Measurements from ENCODE around the gene HOXD13.
A peak's percentile ranks its signal among the peaks of the same experiment; 100 is the strongest.

The HOXD13 gene

GRCh38 chr2:176078541-176079284 lies 13.8 kb upstream of the HOXD13 start:
- Mint-ChIP-seq H3K4me1 (peaks cover 6% of the 10 kb centered on the region), H3K27ac (peak overlapping the region; percentile 82), H3K36me3 (peaks cover 23% of the 10 kb centered on the region), H3K9me3 (peaks cover 21% of the 10 kb centered on the region), H3K4me3 (no peak overlapping the region), H3K27me3 (peaks cover 63% of the 10 kb centered on the region)

DNA sequence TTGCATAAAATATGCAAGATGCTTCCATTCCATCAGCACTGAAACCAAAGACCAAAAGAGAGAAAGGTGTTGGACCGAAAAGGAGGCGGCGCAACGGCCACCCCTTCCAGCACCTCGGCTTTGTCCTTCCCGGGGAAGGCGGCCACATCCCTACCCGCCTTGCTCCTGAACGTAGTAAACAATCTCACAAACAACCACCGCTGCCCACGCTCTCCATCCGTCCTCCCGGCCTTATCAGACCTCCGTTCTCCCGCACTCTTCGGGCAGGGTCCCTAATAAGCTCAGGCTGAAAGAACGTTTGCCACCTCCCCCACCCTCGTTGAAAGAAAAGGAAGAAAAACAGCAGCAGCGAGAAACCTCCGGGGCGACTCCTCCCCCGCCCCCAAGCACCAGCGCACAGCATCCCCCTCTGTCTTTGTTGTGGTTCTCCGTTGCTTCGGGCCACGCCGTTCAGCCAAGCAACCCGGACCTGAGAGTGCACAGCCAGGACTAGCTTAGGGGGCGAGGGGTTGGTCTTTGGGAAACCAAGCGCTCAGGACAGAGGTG lies 13.2 kb upstream of the HOXD13 start:
- Mint-ChIP-seq H3K9me3 (peaks cover 25% of the 10 kb centered on the region), H3K36me3 (peaks cover 23% of the 10 kb centered on the region), H3K27ac (peak overlapping the region; percentile 78), H3K4me1 (peaks cover 6% of the 10 kb centered on the region), H3K27me3 (peaks cover 66% of the 10 kb centered on the region), H3K4me3 (peak overlapping the region; percentile 11)

- Mint-ChIP-seq H3K27me3 (peaks cover 67% of the 10 kb centered on the region), H3K36me3 (peaks cover 25% of the 10 kb centered on the region), H3K27ac (peak overlapping the region; percentile 78), H3K4me1 (peaks cover 6% of the 10 kb centered on the region), H3K9me3 (peaks cover 25% of the 10 kb centered on the region), H3K4me3 (no peak overlapping the region)
Observed at GRCh38 chr2:176079831-176080539, 12.5 kb upstream of the HOXD13 start.

GRCh38 chr2:176080540-176081375 lies 11.8 kb upstream of the HOXD13 start:
- Mint-ChIP-seq H3K27me3 (peaks cover 67% of the 10 kb centered on the region), H3K9me3 (peaks cover 22% of the 10 kb centered on the region), H3K27ac (peak overlapping the region; percentile 90), H3K4me1 (peaks cover 6% of the 10 kb centered on the region), H3K36me3 (peaks cover 24% of the 10 kb centered on the region), H3K4me3 (peak overlapping the region; percentile 39)

- peaks cover 65% of the 10 kb centered on the region for H3K27me3 Mint-ChIP-seq
- H3K4me3 Mint-ChIP-seq = peak overlapping the region; percentile 39
- peaks cover 16% of the 10 kb centered on the region for H3K9me3 Mint-ChIP-seq
Observed at GRCh38 chr2:176081376-176081836, 11.1 kb upstream of the HOXD13 start.

GRCh38 chr2:176081837-176082524 lies 10.5 kb upstream of the HOXD13 start:
- peaks cover 67% of the 10 kb centered on the region for H3K27me3 Mint-ChIP-seq
- H3K4me3 Mint-ChIP-seq = no peak overlapping the region
- peaks cover 15% of the 10 kb centered on the region for H3K9me3 Mint-ChIP-seq
- H3K36me3 Mint-ChIP-seq = peaks cover 26% of the 10 kb centered on the region
- H3K27ac Mint-ChIP-seq = peak overlapping the region; percentile 90
- peaks cover 6% of the 10 kb centered on the region for H3K4me1 Mint-ChIP-seq

More at GRCh38 chr2:176081376-176081836, 11.1 kb upstream of the HOXD13 start:
- Mint-ChIP-seq H3K4me1 (peaks cover 6% of the 10 kb centered on the region), H3K27ac (peak overlapping the region; percentile 90), H3K36me3 (peaks cover 25% of the 10 kb centered on the region)

- H3K27ac Mint-ChIP-seq = no peak overlapping the region
- peaks cover 16% of the 10 kb centered on the region for H3K9me3 Mint-ChIP-seq
- H3K27me3 Mint-ChIP-seq = peaks cover 67% of the 10 kb centered on the region
- no peak overlapping the region for H3K4me3 Mint-ChIP-seq
- H3K4me1 Mint-ChIP-seq = peaks cover 6% of the 10 kb centered on the region
- peaks cover 26% of the 10 kb centered on the region for H3K36me3 Mint-ChIP-seq
Observed at GRCh38 chr2:176082525-176082823, 10.0 kb upstream of the HOXD13 start.

DNA sequence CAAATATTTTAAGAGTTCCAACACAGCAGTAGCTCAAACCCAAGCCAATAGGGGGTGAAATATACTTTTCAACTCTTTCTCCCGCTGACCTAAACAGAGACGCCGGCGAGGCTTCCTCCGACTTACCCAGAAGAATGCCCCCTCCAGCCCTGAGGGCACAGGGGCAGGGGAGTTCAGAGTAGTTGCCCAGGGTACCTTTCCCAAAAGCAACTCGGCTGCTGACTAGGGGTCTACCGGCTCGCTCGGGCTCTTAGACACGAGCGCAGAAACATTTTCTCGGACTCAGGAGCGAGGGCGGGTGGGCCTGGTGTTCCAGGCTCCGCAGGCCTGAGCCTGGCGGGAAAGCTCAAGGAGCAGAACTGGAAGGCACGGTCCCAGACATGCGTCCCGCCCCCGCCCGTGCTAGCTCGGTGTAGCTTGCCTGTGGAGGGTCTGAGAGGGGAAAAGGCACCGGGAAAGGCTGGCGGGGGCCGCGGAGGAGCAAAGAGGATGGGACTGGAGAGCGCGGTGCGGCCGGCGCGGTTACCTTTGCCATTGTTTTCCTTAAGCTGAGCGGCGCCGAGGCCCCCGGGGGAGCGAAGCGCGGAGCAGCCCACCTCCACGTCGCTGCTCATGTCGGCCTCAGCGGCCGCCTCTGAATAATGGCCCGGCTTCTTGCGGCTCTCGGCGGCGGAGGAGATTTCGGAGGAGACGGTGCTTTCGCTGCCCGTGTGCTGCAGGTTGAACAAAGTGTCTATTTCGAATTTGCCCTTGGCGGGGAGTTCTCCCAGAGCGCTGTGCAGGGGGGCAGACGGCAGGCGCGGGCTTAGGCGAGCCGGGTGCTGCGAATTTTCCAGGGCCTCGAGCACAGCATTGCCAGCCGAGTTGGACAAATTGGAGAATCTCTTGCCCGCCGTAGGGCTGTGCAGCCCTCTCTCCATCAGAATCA lies 9.4 kb upstream of the HOXD13 start:
- H3K36me3 Mint-ChIP-seq = peaks cover 26% of the 10 kb centered on the region
- no peak overlapping the region for H3K4me3 Mint-ChIP-seq
- H3K4me1 Mint-ChIP-seq = peaks cover 6% of the 10 kb centered on the region
- H3K9me3 Mint-ChIP-seq = peaks cover 16% of the 10 kb centered on the region
- peaks cover 66% of the 10 kb centered on the region for H3K27me3 Mint-ChIP-seq
- H3K27ac Mint-ChIP-seq = peak overlapping the region; percentile 89

- peak within 1 kb of the TSS; percentile 89 for H3K27ac Mint-ChIP-seq
- no peak within 1 kb of the TSS for H3K4me3 Mint-ChIP-seq
Observed at GRCh38 chr2:176083796-176084261, 8.7 kb upstream of the HOXD13 start, which contains the start of gene EVX2. Gene EVX2 (minus strand): TSS chr2:176083962. CDS start chr2:176083776, 186 bp downstream.

DNA sequence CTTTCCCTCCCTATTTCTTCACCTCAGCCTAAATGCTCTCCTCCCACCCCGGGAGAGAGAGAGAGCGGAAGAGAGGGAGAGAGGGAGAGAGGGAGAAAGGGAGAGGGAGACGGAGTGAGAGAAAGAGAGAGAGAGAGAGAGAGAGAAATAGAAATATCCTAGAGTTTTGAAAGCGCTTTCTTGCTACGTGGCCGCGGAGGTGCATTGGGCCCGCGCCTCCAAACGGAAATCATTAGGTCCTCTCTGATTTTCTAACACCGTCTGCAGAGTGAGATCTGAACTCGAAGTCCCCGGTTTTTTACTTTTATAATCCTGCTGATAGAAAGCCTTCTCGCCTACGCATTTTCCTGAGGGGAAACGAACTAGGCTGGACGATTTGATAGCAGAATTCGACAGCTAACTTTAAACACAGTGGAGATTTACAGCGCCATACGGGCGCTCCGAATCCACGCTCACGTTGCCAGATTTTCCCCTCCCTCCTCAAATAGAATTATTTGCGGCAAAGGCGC lies 7.9 kb upstream of the HOXD13 start:
- H3K4me3 Mint-ChIP-seq = no peak overlapping the region
- peaks cover 14% of the 10 kb centered on the region for H3K36me3 Mint-ChIP-seq
- no peaks in the 10 kb centered on the region for H3K4me1 Mint-ChIP-seq
- peaks cover 60% of the 10 kb centered on the region for H3K27me3 Mint-ChIP-seq
- H3K9me3 Mint-ChIP-seq = peaks cover 11% of the 10 kb centered on the region
- peak overlapping the region; percentile 62 for H3K27ac Mint-ChIP-seq

More at GRCh38 chr2:176083796-176084261, 8.7 kb upstream of the HOXD13 start, which contains the start of gene EVX2:
- Mint-ChIP-seq H3K4me1 (peaks cover 6% of the 10 kb centered on the region), H3K27me3 (peaks cover 63% of the 10 kb centered on the region), H3K9me3 (peaks cover 11% of the 10 kb centered on the region), H3K36me3 (peaks cover 21% of the 10 kb centered on the region)

DNA sequence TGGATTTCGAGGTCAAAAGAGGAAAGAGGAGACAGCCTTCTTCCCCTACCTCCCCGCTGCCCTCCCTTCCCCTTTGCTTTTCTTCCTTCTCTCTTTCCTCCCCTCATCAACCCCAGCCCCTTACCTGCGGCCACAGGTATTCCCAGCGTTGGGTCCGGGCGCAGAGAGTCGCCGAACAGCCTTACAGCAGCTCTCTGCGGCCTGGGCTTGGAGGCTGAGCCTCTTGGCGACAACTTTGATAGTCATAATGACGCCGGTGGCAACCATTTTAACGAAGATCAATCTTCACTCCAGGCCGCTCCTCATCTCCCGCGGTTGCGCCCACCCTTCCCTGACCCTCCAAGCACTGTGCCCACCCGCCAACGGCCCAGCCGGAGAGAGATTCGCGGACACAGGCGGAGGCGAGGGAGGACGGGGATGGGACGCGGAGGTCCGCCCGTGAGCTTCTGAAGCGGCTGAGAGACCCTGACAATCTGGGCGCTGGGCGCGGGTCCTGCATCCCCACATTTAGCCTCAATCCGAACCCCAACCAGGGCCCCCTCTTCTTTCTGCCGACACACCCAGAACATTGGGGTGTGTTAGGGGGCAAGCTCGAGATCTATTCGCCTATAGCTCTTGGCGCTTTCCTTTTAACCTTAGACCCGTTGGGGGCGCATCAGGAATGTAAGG lies 7.3 kb upstream of the HOXD13 start:
- Mint-ChIP-seq H3K9me3 (peaks cover 11% of the 10 kb centered on the region), H3K4me3 (no peak overlapping the region), H3K36me3 (peaks cover 14% of the 10 kb centered on the region), H3K27me3 (peaks cover 63% of the 10 kb centered on the region), H3K4me1 (no peaks in the 10 kb centered on the region), H3K27ac (no peak overlapping the region)

GRCh38 chr2:176085861-176086771 lies 6.4 kb upstream of the HOXD13 start:
- Mint-ChIP-seq H3K4me3 (no peak overlapping the region), H3K36me3 (peaks cover 16% of the 10 kb centered on the region), H3K4me1 (no peaks in the 10 kb centered on the region), H3K9me3 (peaks cover 11% of the 10 kb centered on the region), H3K27me3 (peaks cover 68% of the 10 kb centered on the region), H3K27ac (peak overlapping the region; percentile 46)
